Hematopoietic multipotent progenitor cell treated with erythropoietin and hydrocortisone succinate and interleukin-3 and kit ligand, for 4 days (in vitro differentiated cells): Measurements from ENCODE around the gene ASB1.

Experiments used
- DNase-seq: peaks from one replicate; pipeline ENCODE4 v3.0.0-alpha.2; 2015

ASB1 gene

DNA sequence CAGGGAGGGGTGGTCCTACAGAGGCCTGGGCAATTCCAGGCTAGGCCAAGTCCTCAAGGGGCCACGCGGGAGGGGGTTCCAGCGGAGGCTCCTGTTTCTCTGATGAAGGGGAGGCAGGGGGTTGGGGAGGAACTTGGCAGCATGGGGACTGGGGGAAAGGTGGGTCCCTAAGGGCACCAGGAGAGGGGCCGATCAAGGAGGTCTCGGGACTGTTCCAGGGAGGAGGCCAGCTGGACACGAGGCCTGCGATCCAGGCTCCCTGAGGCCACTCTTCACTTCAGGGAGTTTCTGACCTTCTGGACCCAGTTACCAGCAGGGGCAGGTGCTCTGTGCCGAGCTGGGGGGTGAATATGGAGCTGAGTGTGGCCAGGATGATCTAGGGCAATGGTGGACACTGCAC is 71.5 kb downstream of the ASB1 start:
- DNase-seq = no peak

DNA sequence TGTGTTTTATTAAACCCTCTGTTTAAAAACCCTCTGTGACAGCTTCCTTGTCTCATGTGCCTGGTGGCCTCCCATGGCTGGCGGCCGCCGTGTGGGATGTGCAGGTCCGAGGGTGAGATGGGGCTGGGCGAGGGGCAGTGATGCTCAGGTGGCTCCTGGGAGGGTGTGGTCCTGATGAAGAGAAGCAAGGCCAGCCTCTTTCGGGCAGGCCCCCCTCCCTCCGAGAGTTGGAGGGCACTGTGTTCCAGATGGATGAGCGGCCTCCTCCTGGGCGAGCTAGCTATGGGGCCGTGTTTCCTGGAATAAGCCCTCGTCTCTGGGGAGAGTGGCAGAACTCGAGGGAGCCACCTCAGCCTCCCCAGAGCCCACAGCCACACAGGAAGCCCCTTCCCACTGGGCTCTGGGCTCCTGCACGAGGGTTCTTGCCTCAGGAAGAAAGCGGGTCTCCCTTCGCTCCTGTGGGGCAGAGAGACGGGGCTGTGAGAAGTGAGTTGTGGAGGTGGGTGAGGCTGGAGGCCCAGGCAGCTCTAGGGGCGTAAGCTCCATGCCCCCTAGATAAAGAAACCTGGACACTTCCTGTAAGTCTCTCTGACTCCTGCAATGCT is 72.1 kb downstream of the ASB1 start:
- DNase-seq = no peak

DNA sequence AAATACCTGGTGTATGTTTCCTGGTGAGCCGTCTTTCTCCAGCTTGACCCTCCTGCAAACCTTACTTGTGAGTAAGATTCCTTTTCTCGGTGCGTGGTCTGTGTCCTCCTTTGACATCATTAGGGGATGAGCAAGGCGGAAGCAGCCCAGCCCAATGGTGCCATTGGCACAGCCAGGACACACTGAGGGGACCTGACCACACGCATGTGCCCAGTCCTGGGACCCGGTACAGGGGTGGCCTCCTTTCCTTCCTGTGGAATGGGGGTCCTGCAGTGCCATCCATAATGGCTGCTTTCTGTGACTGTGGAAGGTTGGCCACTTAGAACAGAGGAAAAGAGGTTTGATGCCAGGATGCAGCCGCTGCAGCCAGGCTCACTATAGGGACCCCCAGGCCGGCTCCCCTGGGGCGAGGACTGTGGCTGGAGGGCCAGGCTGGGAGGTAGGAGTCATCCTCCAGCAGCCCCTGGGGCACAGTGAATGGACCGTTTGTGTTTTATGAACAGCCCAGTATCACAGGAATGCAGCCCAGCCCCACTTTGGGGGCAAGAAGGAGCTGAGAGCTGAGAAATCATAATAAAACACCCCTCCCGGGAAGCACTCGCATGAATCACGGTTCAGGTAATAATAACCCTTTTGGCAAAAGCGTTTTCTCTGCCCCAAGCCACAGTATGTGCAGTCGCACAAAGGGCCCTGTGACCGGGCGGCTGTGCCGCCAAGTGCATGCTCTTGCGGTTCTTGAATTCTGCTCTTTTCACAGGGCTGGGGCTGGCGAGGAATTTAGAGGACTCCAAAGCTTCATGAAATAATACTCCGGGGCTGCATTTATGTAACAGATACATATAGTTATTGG is 73.2 kb downstream of the ASB1 start:
- no peak for DNase-seq

GRCh38 chr2:238501311-238501710 is 74.6 kb downstream of the ASB1 start:
- no peak for DNase-seq
